GM10266 (cell line): ENCODE results near the gene DTX4.
A peak's percentile ranks its signal among the peaks of the same experiment; 100 is the strongest.

ENCODE experiments used
- DNase-seq: peaks from one replicate; pipeline ENCODE4 v3.0.0; 2012; ENCODE audit errors: extremely low spot score
- TF ChIP-seq, protein P1 (sequence below): IDR thresholded peaks from 2 replicates; pipeline ENCODE4 v1.5.1; 2012; ENCODE audit warnings: mild to moderate bottlenecking, low read depth; ENCODE audit not compliant: control insufficient read depth, insufficient read depth; ENCODE audit errors: missing control alignments

DTX4 gene

DNA sequence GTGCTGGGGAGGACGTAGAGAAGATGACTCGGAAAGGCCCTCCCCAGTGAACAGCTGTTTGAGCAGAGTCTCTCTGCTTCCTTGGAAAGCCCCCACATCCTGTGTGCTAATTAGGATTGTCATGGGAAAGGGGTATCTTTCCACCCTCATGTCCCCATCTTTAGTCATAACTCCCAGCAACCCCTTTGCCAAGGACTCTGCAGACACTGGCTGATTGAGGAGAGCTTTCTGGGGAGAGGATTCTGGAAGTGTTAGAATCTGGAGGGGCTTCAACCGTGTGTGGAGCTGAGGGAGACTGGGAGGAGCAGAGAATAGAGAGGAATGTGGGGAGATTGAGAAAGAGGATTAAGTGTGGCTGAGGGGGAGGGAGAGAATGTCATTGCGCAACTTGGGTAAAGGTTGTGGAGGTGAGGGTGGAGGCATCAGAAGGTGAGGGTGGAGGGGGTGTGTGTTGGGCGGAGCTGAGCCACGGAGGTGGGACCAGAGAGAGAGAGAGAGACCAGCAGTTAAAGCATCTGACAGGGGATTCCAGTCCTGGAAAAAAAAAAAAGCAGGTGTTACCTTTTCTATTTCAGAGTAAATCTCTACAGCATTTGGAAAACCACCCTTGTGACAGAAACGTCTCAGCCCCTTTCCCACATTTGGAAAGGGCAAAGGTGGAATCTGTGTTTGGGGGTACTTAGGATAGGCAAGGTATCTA, 2.2 kb downstream of the DTX4 start:
- DNase-seq, result peak; percentile 56
- TF ChIP-seq, protein P1, sequence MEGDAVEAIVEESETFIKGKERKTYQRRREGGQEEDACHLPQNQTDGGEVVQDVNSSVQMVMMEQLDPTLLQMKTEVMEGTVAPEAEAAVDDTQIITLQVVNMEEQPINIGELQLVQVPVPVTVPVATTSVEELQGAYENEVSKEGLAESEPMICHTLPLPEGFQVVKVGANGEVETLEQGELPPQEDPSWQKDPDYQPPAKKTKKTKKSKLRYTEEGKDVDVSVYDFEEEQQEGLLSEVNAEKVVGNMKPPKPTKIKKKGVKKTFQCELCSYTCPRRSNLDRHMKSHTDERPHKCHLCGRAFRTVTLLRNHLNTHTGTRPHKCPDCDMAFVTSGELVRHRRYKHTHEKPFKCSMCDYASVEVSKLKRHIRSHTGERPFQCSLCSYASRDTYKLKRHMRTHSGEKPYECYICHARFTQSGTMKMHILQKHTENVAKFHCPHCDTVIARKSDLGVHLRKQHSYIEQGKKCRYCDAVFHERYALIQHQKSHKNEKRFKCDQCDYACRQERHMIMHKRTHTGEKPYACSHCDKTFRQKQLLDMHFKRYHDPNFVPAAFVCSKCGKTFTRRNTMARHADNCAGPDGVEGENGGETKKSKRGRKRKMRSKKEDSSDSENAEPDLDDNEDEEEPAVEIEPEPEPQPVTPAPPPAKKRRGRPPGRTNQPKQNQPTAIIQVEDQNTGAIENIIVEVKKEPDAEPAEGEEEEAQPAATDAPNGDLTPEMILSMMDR, result no peak

- TF ChIP-seq, protein P1, result no peak
- no peak for DNase-seq
Measured at GRCh38 chr11:59174664-59175033, 2.7 kb downstream of the DTX4 start.

DNA sequence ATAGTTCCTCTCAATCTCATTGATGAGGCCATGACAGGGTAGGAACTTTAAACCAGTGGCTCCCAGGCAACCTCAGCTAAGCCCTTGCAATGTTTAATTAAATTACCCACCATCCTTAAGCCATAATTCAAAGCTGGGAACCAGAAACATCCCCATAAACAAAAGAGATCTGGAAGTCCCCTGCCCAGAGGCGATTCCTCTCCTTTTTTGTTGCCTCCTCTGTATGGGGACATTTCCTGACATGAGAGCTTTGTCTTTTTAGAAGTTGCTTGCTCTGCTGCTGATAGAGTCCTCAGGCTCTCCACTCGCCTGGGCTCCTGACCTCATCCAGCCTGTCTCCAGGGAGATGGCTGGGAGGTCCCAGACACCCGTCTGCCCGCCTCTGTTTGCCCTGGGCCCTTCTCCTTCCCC, 3.2 kb downstream of the DTX4 start:
- DNase-seq, result no peak
- TF ChIP-seq, protein P1, result no peak

GRCh38 chr11:59176330-59176729, 4.4 kb downstream of the DTX4 start:
- DNase-seq, result no peak
- TF ChIP-seq, protein P1, result no peak

DNA sequence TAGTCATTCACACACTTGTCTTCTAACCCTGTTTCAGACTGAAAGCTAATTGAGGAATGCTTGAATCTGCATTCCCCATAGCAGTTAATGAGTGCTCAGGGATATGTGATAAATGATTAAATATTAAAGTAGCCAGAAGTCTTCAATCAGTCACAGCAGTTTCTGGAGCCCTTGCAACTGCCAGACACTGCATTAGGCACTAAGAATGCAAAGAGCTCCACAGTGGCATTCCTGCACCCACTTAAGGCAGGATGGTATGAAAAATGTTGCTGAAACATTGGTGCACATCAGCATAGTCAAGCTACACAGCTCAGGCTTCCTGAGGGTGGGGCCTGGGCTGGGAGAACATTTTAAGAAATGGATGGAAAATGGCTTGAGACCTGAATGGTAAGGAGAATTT, 6.5 kb downstream of the DTX4 start:
- TF ChIP-seq, protein P1, result no peak
- no peak for DNase-seq

DNA sequence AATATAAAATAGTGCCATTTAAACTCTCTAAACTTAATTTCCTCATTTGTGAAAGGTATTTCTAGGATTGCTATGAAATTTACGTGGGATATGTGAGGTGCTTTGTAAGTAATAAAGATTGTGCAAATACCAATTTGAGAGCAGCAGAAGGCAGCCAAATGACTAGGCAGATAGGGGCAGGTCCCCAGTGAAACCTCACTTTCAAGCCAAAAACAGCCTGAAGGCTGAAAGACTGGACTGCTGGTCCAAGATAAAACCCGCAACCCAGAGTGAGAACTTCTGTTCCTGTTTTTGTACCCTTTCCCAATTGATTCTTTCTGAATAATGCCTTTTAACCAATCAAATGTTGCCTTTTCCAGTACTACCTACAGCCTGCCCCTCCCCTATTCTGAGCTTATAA, 7.2 kb downstream of the DTX4 start:
- TF ChIP-seq, protein P1, result no peak
- DNase-seq, result no peak

- TF ChIP-seq, protein P1, result no peak
Measured at GRCh38 chr11:59180168-59180776, 8.3 kb downstream of the DTX4 start.

More at GRCh38 chr11:59180168-59180776, 8.3 kb downstream of the DTX4 start:
- no peak for DNase-seq
